Measurements from ENCODE around the gene MRPL45. TPM values are rescaled to one million over a fixed set of nuclear protein-coding genes. Genes with fewer than 3 reads are reported as not detected.

The MRPL45 gene
- total and polyA plus RNA-seq, 7 donors, result 31.2 to 41.0 (median 35.8) TPM

DNA sequence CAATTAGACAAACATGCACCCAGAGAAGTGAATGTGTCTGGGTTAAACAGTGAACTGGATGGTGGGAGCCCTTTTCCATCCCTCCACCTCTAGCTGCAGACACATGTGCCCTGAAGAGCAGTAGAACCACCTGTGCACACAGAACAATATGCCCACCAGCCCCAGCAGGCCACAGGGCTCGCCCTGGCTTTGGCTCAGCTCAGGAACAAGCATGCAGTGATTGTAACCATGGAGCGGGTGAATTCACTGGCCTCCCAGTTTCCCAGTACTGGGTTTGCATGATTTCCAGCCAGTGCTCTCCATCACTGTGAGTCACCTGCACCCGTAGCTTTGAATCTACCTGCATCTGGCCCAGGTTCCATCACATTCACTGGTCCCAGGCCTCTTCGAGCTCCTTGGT lies 41.6 kb downstream of the MRPL45 start:
- TF ChIP-seq CTCF (IDR thresholded peaks at IDR 0.05) (no peak), EP300 (IDR thresholded peaks at IDR 0.05) (no peak), POLR2AphosphoS5 (IDR thresholded peaks at IDR 0.05) (no peak), POLR2A (IDR thresholded peaks at IDR 0.05) (no peak)
- Histone ChIP-seq H3K27me3 (peaks cover 0 to 5% (median 0%) of the 10 kb centered on the region in 3 donors), H3K9me3 (no peaks in the 10 kb centered on the region), H3K36me3 (no peaks in the 10 kb centered on the region), H3K4me1 (peaks cover 0 to 7% (median 1%) of the 10 kb centered on the region in 4 donors), H3K4me3 (no peak overlapping the region), H3K27ac (no peak overlapping the region)
- DNase-seq, result no peak
- intact Hi-C loops (cut with DNase I), result no loop called here
- 90 to 91% methylated on average over 4 of the region's 4 CpGs for WGBS, 2 donors

DNA sequence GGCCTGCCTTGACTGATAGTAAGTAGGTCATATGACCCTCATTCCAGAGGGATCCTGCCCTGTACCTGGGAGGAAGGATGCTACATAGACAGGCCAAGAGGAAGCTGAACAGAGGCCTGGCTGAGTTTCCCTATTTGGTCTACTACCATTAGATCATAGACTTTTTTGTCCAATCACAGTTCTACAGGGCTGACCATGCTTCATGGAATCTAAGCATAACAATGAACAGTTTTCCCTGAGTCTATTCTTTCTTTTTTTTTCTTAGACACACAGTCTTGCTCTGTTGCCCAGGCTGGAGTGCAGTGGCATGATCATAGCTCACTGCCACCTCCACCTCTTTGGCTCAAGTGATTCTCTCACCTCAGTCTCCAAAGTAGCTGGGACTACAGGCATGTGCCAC lies 42.9 kb downstream of the MRPL45 start:
- intact Hi-C loops (cut with DNase I), result no loop called here
- Histone ChIP-seq H3K27me3 (no peaks in the 10 kb centered on the region), H3K9me3 (no peaks in the 10 kb centered on the region), H3K4me3 (no peak overlapping the region), H3K27ac (no peak overlapping the region), H3K4me1 (peaks cover 0 to 7% (median 1%) of the 10 kb centered on the region in 4 donors), H3K36me3 (no peaks in the 10 kb centered on the region)
- DNase-seq, result no peak
- TF ChIP-seq POLR2AphosphoS5 (IDR thresholded peaks at IDR 0.05) (no peak), EP300 (IDR thresholded peaks at IDR 0.05) (no peak), CTCF (IDR thresholded peaks at IDR 0.05) (no peak), POLR2A (IDR thresholded peaks at IDR 0.05) (no peak)

GRCh38 chr17:38341035-38341721 lies 44.2 kb downstream of the MRPL45 start:
- WGBS, 2 donors, result 41 to 65% methylated on average over 5 of the region's 5 CpGs
- peak; percentile 76 for DNase-seq
- Histone ChIP-seq H3K27ac (no peak overlapping the region), H3K27me3 (no peaks in the 10 kb centered on the region), H3K4me1 (peaks cover 0 to 7% (median 1%) of the 10 kb centered on the region in 4 donors), H3K36me3 (no peaks in the 10 kb centered on the region), H3K4me3 (no peak overlapping the region), H3K9me3 (no peaks in the 10 kb centered on the region)
- intact Hi-C loops (cut with DNase I), result no loop called here
- no peak for TF ChIP-seq POLR2A (IDR thresholded peaks at IDR 0.05)
- TF ChIP-seq CTCF (IDR thresholded peaks at IDR 0.05), result no peak
- TF ChIP-seq EP300 (IDR thresholded peaks at IDR 0.05), result no peak

DNA sequence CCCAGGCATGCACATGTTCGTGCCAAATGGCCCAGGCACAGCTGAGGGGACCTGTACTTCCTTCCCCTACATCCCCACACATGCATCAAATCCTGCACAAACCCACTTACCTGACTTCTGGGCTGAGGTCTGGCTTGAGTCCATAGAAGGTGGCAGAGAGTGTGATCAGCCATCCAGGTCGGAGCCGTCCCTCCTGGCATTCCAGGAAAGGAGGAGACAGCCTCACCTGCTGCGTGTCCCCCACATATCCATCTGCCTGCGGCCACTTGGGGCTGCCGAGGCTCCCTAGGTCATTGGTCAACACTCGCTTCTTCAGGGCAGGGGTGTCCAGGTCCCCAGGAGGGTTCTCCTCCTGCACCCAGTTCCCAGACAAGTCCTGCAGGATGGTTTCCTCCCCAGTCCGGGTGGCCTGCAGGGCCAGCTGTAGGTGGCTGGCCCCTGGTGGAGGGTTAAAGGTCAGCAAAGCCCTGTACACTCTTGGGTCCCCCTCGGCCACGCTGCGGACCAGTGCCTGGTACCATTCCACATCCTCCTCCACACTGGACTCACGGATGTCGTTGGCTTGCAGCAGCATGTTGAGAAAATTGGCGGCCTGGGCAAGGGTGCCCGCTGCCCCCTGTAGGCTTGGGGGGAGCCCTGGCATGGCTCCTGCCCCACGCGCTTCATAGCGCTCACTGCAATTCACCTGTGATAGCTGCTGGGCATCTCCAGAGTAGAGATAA lies 46.1 kb downstream of the MRPL45 start:
- Histone ChIP-seq H3K27ac (no peak overlapping the region), H3K4me3 (no peak overlapping the region), H3K4me1 (peaks cover 0 to 7% (median 1%) of the 10 kb centered on the region in 4 donors), H3K27me3 (no peaks in the 10 kb centered on the region), H3K36me3 (no peaks in the 10 kb centered on the region), H3K9me3 (no peaks in the 10 kb centered on the region)
- 85 to 88% methylated on average over 18 of the region's 18 CpGs for WGBS, 2 donors
- intact Hi-C loops (cut with DNase I), result no loop called here
- no peak for DNase-seq
- TF ChIP-seq POLR2AphosphoS5 (IDR thresholded peaks at IDR 0.05), result no peak
- TF ChIP-seq EP300 (IDR thresholded peaks at IDR 0.05), result no peak
- no peak for TF ChIP-seq CTCF (IDR thresholded peaks at IDR 0.05)
- TF ChIP-seq POLR2A (IDR thresholded peaks at IDR 0.05), result no peak

Measured in sigmoid colon (tissue), 7 donors.